GM12864 (cell line): ENCODE measurements around the gene SP3.

Source experiments
- DNase-seq: peaks from one replicate; pipeline ENCODE4 v3.0.0-alpha.2; 2011; ENCODE audit warnings: low read depth
- H3K4me3 ChIP-seq: 2 replicates; pipeline ENCODE4 v1.5.1; 2011; ENCODE audit warnings: mild to moderate bottlenecking, low read depth, low read length, control low read depth
- TF ChIP-seq, protein P1 (sequence below): IDR thresholded peaks from 2 replicates; pipeline ENCODE4 v1.5.1; 2011; ENCODE audit warnings: low read depth, mild to moderate bottlenecking, moderate library complexity, low read length, control low read depth, inconsistent platforms; ENCODE audit errors: missing control alignments

Gene SP3

DNA sequence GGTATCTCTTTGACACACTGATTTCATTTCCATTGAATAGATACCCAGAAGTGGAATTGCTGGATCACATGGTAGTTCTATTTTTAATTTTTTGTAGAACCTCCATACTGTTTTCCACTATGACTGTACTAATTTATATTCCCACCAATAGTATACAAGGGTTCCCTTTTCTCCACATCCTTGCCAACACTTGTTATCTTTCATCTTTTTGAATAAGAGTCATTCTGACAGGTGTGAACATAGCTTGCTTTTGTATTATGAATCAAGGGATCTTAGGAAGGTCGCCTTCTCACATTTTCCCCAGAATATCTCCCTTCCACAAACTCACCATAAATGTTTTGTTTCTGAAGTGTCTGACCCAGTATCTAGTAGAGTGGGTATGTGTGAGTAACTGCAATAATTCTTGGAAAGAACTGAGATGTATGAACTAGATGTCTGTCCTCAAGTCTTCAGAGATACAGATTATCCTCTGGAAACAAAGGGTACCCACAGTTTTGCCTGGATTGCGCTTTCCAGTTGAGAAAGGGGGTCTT, 17.1 kb upstream of the SP3 start:
- no peak for DNase-seq
- no peak overlapping the region for H3K4me3 ChIP-seq
- TF ChIP-seq, protein P1, sequence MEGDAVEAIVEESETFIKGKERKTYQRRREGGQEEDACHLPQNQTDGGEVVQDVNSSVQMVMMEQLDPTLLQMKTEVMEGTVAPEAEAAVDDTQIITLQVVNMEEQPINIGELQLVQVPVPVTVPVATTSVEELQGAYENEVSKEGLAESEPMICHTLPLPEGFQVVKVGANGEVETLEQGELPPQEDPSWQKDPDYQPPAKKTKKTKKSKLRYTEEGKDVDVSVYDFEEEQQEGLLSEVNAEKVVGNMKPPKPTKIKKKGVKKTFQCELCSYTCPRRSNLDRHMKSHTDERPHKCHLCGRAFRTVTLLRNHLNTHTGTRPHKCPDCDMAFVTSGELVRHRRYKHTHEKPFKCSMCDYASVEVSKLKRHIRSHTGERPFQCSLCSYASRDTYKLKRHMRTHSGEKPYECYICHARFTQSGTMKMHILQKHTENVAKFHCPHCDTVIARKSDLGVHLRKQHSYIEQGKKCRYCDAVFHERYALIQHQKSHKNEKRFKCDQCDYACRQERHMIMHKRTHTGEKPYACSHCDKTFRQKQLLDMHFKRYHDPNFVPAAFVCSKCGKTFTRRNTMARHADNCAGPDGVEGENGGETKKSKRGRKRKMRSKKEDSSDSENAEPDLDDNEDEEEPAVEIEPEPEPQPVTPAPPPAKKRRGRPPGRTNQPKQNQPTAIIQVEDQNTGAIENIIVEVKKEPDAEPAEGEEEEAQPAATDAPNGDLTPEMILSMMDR = no peak

DNA sequence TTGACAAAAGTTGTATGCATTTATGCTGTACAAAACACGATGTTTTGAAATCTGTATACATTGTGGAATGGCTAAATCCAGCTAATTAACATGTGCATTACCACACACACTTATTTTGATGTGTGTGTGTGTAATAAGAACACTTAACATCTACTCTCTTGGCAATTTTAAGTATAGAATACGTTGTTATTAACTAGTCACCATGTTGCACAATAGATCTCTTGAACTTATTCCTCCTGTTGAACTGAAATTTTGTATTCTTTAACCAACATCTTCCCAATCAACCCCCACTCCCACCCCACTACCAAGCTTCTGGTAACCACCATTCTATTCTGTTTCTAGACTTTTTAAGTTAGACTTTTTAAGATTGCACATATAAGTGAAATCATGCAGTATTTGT, 16.3 kb upstream of the SP3 start:
- TF ChIP-seq, protein P1 = no peak

DNA sequence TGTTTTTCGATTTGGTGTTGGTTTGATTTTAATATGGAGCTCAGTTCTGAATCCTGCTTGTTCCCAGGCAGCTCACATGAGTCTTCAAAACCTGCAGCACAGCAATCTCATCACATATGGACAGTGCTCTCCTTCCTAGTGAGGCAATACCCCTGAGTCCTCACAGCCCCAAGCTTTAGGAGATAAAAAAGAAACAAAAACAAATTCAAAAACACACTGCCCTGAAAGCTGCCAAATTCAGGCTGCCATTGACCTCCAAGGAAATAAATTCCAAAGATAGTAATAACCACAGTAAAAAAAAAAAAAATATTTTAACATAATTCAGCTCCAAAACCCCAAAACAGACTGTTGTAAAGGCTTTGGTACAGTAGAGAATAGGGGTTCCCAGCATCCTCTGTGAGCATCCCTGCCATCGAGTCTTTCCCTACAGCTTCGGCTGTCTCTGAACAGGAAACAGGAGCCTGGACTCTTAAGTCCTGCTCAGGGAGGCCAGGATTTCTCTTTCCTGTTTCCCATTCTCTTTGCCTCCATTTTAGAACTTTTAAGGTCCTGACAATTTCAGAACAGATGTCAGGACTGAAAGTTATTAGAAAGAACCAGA, 14.7 kb upstream of the SP3 start:
- H3K4me3 ChIP-seq = no peak overlapping the region
- DNase-seq = no peak
- TF ChIP-seq, protein P1 = no peak

More for the DNA sequence above, 16.3 kb upstream of the SP3 start:
- H3K4me3 ChIP-seq = no peak overlapping the region
- DNase-seq = no peak

DNA sequence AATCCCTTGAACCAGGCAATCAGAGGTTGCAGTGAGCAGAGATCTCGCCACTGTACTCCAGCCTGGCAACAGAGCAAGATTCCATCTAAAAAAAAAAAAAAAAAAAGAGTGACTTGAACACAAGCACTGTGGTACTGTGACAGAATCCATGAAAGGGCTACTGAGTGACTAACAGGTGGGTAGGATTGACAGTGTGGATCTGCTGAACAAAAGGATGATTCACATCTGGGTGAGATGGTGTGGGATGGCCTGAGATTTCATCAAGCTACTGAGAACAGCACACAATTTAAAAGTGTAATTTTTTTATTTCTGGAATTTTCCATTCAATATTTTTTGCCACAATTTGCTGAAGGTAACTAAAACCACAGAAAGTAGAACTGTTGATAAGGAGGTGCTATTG, 13.3 kb upstream of the SP3 start:
- TF ChIP-seq, protein P1 = no peak
- H3K4me3 ChIP-seq = no peak overlapping the region
- DNase-seq = no peak

DNA sequence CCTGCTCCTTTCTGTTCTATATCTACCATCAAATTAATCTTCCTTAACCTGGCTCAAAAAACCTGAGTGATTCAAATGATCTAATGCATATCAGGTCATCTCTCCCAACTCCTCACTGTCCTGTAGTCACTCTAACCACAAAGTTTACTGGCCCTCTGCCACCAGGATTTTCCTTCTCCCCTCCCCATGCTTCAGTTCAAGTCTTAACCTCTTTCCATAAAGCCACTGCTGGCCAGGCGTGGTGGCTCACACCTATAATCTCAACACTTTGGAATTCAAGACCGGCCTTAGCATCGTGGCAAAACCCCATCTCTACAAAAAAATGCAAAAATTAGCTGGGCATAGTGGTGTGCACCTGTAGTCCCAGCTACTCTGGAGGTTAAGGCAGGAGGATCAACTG, 7.5 kb upstream of the SP3 start:
- DNase-seq = no peak
- TF ChIP-seq, protein P1 = no peak
- H3K4me3 ChIP-seq = no peak overlapping the region

DNA sequence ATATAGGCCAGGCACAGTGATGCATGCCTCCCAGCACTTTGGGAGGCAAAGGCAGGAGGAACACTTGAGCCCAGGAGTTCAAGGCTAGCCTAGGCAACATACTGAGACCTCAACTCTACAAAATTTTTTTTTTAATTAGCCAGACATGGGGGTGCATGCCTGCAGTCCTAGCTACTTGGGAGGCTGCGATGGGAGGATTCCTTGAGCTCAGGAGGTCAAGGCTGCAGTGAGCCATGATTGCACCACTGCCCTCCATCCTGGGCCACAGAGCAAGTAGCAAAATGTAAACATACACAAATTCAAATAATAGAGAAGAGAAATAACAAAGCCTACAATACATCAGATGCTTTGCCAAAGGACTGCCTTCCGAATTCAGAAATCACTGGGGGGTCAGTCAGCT, 7.0 kb upstream of the SP3 start:
- TF ChIP-seq, protein P1 = no peak
- no peak for DNase-seq
- H3K4me3 ChIP-seq = no peak overlapping the region

DNA sequence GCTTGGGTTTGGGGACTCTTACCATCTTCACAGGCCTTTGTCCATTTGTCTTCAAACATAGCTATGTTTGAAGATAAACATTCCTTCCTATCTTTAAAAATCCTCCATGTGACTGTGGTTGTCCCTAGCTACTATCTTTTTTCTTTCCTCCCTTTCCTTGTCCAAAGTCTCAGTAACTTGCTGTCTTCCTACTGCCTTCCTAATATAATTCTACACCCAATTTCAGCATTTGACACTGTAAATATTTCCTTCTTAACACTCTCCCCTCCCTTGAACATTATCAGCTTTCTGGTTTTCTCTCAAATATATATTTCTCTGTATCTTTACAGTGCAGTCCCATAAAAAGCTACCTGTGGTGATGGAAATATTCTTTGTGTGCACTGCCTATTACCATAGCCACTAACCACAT, 5.3 kb upstream of the SP3 start:
- no peak for DNase-seq
- no peak overlapping the region for H3K4me3 ChIP-seq
- TF ChIP-seq, protein P1 = no peak
